A673 (cell line): ENCODE results near the gene NR1H2.

Experiments used
- CTCF ChIP-seq: fragments of 300-800, 200-600 bp; sonication (generic); conservative IDR thresholded peaks from 2 replicates; pipeline ENCODE4 v1.5.1; 2017; ENCODE audit warnings: low read depth, mild to moderate bottlenecking, antibody characterized with exemption, low read length, moderate library complexity, mixed read lengths
- EZH2 ChIP-seq: fragments of 200-600 bp; sonication (generic); IDR thresholded peaks from 2 replicates; pipeline ENCODE4 v1.6.1; 2017; ENCODE audit warnings: borderline replicate concordance, low read depth, mild to moderate bottlenecking, mixed read lengths, antibody characterized with exemption, low read length; ENCODE audit not compliant: poor library complexity, severe bottlenecking

- no peak for TF ChIP-seq CTCF
- no peak for TF ChIP-seq EZH2
These were observed 35.9 kb upstream of the NR1H2 start for GRCh38 chr19:50340331-50340730.
